Erythroblast (primary cell): Measurements from ENCODE around the gene ARL5A.

Experiments
- DNase-seq, 2 experiments: peaks; one replicate each; lab custom pipeline; 2025; lab: John Stamatoyannopoulos, UW
- GATA1 ChIP-seq: IDR thresholded peaks from 2 replicates; pipeline ENCODE4 v1.6.1; 2011; ENCODE audit warnings: low read depth, mild to moderate bottlenecking, control low read depth, low read length, moderate library complexity
- POLR2A ChIP-seq: IDR thresholded peaks from 2 replicates; pipeline ENCODE4 v1.6.1; 2011; ENCODE audit warnings: mild to moderate bottlenecking, low read length

ARL5A gene

DNA sequence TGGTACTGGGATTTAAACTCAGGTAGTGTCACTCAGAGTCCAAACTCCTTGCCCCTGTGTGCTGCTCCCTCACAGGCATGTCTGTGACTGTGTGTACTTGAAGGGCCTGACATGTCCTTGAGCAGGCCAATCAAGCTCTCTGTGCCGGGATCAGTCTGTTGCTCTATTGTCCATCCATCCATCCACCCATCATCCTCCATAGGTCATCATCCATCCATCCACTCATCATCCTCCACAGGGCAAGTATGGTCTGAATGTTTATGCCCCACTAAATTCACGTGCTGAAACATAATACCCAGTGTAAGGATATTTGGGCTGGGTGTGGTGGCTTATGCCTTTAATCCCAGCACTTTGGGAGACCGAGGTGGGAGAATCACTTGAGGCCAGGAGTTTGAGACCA is 69.5 kb downstream of the ARL5A start:
- TF ChIP-seq GATA1 (no peak), POLR2A (no peak)
- DNase-seq = no peak

DNA sequence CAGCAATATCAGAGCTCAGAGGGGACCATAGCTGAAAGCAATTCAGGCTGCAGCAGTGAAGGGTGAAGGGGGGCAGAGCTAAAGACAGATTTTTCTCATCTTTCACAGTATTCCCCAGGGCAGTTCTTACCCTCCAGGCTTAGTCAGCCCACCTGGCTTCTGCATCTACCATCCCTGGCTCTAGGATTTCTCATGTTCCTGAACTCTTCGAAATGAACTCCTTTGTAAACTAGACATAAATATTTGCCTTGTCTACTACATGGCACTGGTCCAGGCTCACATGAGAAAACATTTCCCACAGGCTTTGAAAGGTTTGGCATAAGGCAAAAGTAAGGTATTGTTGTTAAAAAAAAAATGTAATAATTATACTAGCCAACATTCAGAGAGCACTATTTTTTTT is 70.4 kb downstream of the ARL5A start:
- DNase-seq = no peak

DNA sequence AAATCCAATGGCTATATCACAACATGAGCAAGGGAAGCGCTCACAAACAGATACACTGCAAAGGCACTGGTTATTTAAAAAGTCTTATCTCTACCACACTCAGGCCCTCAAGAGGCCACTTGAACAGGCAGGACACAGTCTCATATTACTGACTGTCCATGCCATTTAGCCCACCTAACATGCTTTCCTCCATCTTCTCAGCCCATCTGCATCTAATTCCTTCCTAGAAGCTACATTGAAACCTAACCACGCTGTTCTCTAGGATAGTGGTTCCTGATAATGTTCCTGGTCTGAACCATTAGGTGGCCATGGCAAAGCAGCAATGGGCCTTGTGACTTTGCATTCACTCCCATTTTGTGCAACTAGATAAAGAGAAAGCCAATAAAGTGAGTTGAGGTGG is 71.4 kb downstream of the ARL5A start:
- no peak for TF ChIP-seq GATA1
- TF ChIP-seq POLR2A = no peak
- DNase-seq = peak in 1 of 2 experiments; percentile 20

More for the DNA sequence above, 70.4 kb downstream of the ARL5A start:
- no peak for TF ChIP-seq GATA1
- TF ChIP-seq POLR2A = no peak

DNA sequence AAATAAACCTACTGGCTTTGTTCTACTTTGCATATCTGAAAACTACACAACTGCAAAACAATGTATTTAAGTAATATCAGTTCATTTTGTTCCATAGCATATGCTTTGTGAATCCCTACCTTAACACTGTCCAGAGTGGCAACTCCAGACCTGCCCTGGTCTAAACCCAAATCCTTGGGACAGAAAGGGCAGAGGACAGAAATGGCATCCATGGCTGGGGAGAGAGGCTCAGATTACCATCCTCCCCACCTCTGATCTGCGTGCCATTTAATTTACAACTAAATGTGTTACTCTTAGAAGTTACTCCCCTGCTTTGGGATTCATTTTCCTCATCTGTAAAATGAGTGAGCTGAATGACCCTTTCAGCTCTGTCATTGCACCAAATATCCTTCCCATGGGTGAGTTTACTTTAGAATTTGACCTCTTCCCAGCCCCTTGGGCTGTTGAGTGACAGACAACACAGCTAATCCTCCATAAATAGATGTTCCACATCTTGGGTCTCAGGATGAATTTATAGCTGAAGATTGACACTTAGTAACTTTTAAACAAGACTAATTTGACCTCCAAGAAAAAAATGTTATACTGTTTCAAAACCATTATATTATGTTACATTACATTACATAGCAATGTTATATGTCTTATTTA is 73.8 kb downstream of the ARL5A start:
- DNase-seq = no peak
- TF ChIP-seq POLR2A = no peak
- no peak for TF ChIP-seq GATA1

DNA sequence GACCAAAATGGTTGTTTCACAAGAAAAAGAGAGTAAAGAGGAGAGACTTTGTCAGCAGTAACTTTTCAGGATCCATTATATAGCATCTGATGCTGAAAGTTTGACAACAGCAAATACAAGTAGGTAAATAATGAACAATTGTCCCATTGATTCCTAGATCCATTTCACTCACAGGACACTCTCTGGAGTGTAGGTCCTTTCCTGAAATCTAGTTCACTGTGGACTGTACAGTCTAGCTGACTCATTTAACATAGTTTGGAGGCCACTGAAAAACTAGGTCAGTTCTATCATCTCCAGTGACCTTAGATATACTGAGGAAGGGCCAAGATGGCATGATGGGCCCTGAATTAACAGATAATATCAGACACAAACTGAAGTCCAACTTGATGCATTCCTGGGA is 74.7 kb downstream of the ARL5A start:
- DNase-seq = no peak
- TF ChIP-seq GATA1 (no peak), POLR2A (no peak)
